MV-4-11 (cell line): ENCODE data around the gene CDC14A.
A peak's percentile ranks its signal among the peaks of the same experiment; 100 is the strongest.
"Not testable (repeated sequence)": the region's sequence is repeated elsewhere in the genome, so short reads cannot be mapped to it uniquely, and the experiment has no call there.

ENCODE experiments used
- DNase-seq: peaks from one replicate; lab custom pipeline; 2025; lab: John Stamatoyannopoulos, UW

The CDC14A gene

DNA sequence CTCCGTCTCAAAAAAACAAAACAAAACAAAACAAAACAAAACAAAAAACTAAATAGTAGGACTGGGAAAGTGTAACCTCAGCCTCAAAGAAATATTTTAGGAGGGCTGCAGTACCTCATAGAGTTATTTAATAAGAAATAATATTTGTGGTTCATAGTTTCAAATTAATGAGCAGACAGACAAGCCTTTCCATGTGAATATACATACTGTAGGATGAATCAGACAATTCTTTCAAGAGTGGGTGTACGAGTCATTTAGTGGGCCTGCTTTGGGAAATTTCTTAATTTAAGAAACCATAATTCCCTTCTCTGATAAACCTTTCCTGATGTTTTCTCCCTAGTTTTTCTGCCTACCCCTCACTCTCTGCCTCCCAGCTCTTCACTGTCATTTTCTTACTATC, 52.5 kb downstream of the CDC14A start:
- DNase-seq: no peak

- not testable (repeated sequence) for DNase-seq
These were observed 53.6 kb downstream of the CDC14A start for GRCh38 chr1:100405902-100406301.

DNA sequence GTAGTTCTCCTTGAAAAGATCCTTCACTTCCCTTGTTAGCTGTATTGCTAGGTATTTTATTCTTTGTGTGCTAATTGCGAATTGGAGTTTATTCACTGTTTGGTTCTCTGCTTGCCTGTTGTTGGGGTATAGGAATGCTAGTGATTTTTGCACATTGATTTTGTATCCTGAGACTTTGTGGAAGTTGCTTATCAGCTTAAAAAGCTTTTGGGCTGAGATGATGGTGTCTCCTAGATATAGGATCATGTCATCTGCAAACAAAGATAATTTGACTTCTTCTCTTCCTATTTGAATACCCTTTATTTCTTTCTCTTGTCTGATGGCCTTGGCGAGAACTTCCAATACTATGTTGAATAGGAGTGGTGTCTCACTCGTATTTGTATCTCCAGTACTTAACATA, 55.1 kb downstream of the CDC14A start:
- not testable (repeated sequence) for DNase-seq

DNA sequence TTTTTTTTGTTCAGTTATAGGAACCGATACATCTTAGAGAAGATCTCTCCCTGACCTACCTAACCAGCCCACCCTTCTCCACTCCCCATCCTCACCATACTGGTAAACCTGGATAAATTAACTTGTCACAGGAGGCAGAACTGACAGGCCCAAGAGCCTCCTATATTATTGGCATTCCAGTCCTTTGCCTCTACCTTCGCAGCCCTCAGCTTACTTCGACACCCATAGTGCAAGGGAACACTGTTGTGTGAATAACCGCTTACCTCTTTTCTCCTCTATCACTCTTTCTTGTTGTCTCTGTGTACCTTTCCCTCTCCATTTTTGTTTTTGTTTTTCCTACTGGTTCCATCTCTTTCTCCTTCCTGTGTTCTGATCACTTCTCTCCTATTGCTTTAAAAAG, 58.7 kb downstream of the CDC14A start:
- no peak for DNase-seq

DNA sequence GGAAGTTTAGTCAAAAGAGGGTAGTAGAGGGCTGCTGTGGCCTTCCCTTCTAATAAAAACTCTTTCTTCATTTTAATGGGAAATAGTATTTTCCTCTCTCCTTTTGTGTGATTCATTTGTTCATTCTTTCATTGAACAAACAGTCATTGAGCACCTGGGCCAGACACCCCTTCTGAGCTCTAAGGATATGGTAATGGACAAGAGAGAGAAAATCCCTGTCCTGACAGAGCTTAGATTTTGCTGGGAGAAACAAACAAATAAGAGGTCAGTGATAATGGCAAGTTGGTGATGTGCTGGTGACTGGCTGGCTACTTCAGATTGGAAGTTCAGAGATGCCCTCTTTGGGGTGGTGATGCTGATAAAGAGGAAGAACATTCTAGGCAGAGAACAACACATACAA, 59.3 kb downstream of the CDC14A start:
- no peak for DNase-seq

- DNase-seq: no peak
These were observed 60.7 kb downstream of the CDC14A start for GRCh38 chr1:100413035-100413434.

- DNase-seq: peak; percentile 74
These were observed 62.6 kb downstream of the CDC14A start for GRCh38 chr1:100414693-100415497.

- no peak for DNase-seq
These were observed 63.1 kb downstream of the CDC14A start for GRCh38 chr1:100415498-100415778.

- no peak for DNase-seq
These were observed 66.8 kb downstream of the CDC14A start for GRCh38 chr1:100419072-100419471.

GRCh38 chr1:100422065-100422464, 69.8 kb downstream of the CDC14A start:
- DNase-seq: no peak

- DNase-seq: peak; percentile 38
These were observed 71.6 kb downstream of the CDC14A start for GRCh38 chr1:100423832-100424337.

- DNase-seq: no peak
These were observed 75.9 kb downstream of the CDC14A start for GRCh38 chr1:100428160-100428559.

DNA sequence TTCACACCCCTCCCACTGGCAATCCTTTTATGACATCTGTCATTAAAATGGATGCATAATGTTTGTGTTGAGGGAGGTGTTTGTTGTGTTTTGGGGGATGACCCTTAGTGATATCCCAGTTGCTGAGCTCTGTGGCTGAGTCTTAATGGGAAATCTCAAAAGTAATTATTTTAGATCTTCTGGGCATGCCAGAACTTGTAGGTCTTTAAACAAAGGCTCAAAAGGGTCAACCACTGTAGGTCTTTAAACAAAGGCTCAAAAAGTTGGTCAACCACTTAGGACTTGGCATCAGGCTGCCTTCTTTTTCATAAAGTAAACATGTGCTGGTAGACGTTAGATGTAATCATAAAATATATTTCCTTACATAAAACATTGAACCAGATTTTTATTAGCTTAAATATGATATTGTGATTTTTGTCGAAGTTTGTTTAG, 78.0 kb downstream of the CDC14A start:
- no peak for DNase-seq

- DNase-seq: no peak
These were observed 79.6 kb downstream of the CDC14A start for GRCh38 chr1:100431954-100432353.

- no peak for DNase-seq
These were observed 81.3 kb downstream of the CDC14A start for GRCh38 chr1:100433563-100433962.

GRCh38 chr1:100434831-100435230, 82.5 kb downstream of the CDC14A start:
- no peak for DNase-seq

GRCh38 chr1:100438375-100438774, 86.1 kb downstream of the CDC14A start:
- DNase-seq: no peak

GRCh38 chr1:100438789-100439188, 86.5 kb downstream of the CDC14A start:
- no peak for DNase-seq

DNA sequence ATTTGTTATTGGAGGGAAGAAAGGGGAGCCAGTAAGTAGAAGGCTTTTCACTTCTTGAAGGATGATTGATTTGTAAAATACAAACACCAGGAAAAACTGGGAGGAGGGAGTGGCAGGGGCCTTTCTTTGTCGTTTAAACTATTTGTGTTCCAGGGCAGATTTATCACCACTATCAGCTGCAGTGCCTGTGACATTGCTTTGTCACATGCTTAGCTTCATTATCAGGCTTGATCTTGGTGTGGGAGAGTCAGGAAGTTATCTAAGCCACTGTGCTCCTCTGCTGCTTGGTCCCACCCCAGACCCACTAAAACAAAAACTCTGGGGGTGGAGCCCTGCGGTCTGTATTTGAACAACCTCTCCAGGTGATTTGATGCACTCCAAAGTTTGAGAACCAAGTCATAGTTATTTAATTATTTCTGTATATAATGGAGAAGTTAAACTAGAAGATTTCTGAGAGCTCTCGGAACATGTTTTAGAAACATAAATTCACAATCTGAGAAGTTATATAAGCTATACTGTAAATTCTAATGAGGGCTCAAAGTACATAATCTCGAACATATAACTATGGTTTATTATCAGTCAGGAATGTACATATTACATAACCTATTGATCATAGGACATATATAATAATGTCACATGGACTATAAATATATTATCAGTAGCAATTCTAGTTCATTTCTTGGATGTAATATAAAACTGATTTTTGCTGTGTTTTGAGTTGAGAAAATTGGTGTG, 87.9 kb downstream of the CDC14A start:
- DNase-seq: no peak

DNA sequence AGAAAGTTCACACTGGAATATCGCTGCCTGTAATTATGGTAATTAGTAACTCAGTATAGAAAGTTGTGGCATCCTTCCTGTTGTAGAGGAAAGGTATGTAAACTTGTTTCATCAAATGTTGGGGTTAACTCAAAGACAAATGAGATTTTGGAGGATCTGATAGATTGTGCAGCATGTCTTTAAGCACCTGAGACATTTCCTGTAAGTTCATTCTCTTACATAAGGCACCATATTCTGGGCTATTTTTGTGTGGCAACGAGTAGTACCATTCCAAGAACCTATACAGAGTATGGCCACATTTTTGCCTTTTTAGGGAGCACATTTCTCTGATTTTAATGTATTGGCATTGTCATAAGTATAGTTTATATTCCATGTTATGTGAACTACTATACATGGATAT, 88.8 kb downstream of the CDC14A start:
- no peak for DNase-seq

GRCh38 chr1:100441651-100442050, 89.3 kb downstream of the CDC14A start:
- no peak for DNase-seq

- no peak for DNase-seq
These were observed 91.7 kb downstream of the CDC14A start for GRCh38 chr1:100443811-100444571.

DNA sequence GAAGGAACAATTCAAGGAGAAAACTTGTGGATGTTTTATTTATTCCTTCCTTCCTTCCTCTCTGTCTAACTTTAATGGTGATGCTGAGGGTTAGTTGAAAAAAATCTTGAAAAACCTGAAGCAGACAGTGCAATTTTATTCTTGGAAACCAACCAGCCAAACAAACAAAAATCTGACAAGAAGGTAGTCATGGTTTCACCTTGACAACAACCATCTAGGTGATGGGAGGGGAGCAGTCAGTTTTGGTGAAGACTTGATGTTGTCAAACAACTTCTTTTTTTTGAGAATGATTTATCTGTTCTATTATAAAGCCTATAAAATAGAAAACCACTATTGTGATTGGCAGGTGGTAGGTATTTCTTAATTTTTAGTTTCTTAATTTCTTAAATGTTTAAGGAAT, 93.3 kb downstream of the CDC14A start:
- DNase-seq: no peak
